Suppressor macrophage treated with lipopolysaccharide for 4 hours (primary cell): ENCODE data around the gene PKNOX2.
A peak's percentile ranks its signal among the peaks of the same experiment; 100 is the strongest.

ENCODE experiments used
- DNase-seq: peaks from one replicate; pipeline ENCODE4 v3.0.0-alpha.2; 2020

PKNOX2 gene

GRCh38 chr11:125397421-125397820 lies 232.9 kb downstream of the PKNOX2 start:
- DNase-seq = no peak

- no peak for DNase-seq
These were observed 233.9 kb downstream of the PKNOX2 start for GRCh38 chr11:125398475-125398874.

- DNase-seq = no peak
These were observed 234.6 kb downstream of the PKNOX2 start for GRCh38 chr11:125398994-125399640.

- DNase-seq = no peak
These were observed 235.4 kb downstream of the PKNOX2 start for GRCh38 chr11:125399945-125400344.

- DNase-seq = no peak
These were observed 236.7 kb downstream of the PKNOX2 start for GRCh38 chr11:125401235-125401634.

GRCh38 chr11:125401746-125402145 lies 237.2 kb downstream of the PKNOX2 start:
- no peak for DNase-seq

GRCh38 chr11:125402435-125402834 lies 237.9 kb downstream of the PKNOX2 start:
- no peak for DNase-seq

- DNase-seq = no peak
These were observed 239.7 kb downstream of the PKNOX2 start for GRCh38 chr11:125404157-125404810.

GRCh38 chr11:125404811-125405790 lies 240.6 kb downstream of the PKNOX2 start:
- peak; percentile 59 for DNase-seq

DNA sequence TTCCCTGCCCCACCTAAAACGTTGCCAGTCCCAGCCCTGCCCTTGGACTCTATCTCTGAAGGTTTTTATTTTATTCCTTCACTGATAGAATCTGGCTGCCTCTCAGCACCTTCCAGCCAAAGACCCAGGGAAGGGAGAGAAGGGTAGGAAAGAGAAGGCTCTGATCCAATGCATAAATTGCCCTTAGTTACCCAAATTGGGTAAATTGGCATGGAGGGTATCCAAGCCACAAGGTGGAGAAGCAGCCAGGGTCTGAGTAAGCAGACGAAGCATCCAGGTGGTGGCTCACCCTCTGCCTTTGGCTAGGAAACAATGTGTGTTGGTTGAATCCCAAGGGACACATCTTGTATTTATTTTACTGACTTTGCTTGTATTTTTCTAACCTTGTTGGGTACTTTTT lies 242.5 kb downstream of the PKNOX2 start:
- no peak for DNase-seq

- DNase-seq = no peak
These were observed 243.8 kb downstream of the PKNOX2 start for GRCh38 chr11:125408311-125408711.

GRCh38 chr11:125410091-125410490 lies 245.5 kb downstream of the PKNOX2 start:
- DNase-seq = no peak

- DNase-seq = no peak
These were observed 247.6 kb downstream of the PKNOX2 start for GRCh38 chr11:125412177-125412496.

- no peak for DNase-seq
These were observed 248.0 kb downstream of the PKNOX2 start for GRCh38 chr11:125412509-125412908.

GRCh38 chr11:125413226-125413625 lies 248.7 kb downstream of the PKNOX2 start:
- DNase-seq = no peak

- no peak for DNase-seq
These were observed 249.6 kb downstream of the PKNOX2 start for GRCh38 chr11:125414121-125414520.

DNA sequence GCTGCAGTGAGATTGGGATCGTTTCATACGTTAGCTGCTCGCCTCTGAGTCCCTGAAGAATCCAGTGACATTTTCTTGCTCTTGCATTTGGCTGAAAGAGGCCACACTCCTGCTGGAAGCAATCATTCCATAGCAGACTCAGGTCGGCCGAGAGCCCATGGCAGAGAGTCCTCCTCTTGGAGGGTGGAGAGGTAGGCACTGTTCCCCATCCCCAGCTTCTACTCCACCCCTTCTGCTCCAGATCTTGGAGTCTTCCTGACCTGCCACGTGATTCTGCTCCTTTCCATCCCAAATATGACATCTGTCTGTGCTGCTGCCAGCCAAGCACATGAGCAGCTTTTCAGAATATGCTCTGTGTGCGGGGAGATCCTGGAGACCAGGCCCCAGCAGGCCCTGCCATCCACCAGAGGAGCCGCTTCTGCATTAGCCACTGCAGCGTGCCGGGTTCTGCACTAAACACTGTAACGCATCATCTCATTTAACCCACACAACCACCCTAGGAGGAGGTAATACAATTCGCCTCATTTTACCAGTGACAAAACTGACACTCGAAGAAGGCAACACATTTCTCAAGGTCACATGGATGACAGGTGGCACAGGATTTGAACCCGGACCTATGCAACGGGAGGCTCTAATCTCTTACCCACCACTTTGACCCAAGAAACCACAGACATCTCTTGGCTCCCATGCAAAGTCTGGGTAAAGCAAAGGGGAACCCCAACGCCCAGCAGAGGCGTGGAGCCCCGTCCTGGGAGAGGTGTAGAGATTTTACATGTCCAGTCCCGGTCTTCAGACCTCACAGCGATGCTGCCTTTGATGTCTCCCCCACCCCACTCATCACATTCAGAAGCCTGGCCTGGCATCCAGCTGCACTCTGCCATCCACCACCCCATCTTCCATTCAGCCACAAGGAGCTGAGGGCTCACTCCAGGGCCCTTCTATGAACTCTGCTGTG lies 252.7 kb downstream of the PKNOX2 start:
- DNase-seq = no peak

DNA sequence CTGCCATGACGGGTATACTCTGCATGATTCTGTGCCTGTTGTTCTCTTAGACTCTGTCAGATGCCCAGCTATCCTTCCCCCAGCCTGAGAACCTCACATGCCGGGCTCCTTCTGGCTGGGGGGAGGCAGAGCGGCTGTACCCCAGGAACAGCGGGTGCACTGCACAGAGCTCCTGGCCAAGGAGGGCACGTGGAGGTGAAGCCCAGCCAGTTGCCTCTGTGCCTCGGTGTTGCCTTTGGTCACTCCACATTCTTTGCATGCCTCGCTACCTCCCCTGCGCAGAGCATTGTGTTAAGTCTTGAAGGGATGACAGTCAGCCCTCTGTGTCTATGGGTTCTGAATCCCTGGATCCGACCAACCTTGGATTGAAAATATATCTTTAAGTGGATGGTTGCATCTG lies 253.8 kb downstream of the PKNOX2 start:
- DNase-seq = no peak

- DNase-seq = no peak
These were observed 258.1 kb downstream of the PKNOX2 start for GRCh38 chr11:125422681-125423080.

DNA sequence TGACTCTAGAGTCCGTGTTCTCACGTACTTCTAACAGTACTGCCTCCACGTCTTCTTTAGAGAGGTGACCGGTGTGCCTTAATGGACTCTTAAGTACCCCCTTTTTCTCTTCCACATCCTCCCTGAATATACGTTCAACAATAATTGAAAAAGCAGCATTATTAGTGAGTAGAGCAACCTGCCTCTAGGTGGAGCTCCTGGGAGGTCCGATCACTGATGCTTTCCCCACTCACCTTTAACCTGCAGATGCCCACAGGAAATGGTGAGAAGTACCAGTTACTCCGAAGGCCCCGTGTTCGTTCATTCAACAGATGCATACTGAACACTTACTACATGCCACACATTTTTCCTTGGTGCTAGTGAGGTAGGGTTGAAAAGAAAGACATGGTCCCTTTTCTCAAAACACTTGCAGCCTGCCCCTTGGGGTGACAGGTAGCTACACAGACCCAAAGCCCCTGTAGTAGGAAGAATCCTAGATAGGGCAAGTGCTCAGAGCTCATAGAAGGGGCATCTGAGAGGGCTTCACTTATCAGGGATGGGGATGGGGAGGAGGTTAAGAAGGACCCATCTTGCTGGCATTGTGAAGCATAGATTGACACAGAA lies 258.8 kb downstream of the PKNOX2 start:
- no peak for DNase-seq

- no peak for DNase-seq
These were observed 261.1 kb downstream of the PKNOX2 start for GRCh38 chr11:125425601-125426000.
